Measurements from ENCODE around the gene TRIP6.

TRIP6 gene

GRCh38 chr7:100879685-100880261 is 12.6 kb downstream of the TRIP6 start:
- CTCF ChIA-PET: interaction anchor here (0.7 to 1.4 kb wide), 2 partner anchors 8 to 9 kb away, joined by 3 to 4 read pairs; no protein-coding TSS in a partner anchor
- Histone ChIP-seq H3K4me1 (ENCODE audit: control insufficient read depth, insufficient read depth, low read length) (no peaks in the 10 kb centered on the region), H3K27ac (ENCODE audit: extremely low read depth, low read depth, low read length) (no peak overlapping the region), H3K9me3 (ENCODE audit: control insufficient read depth, insufficient read depth, low read depth, low read length) (no peaks in the 10 kb centered on the region), H3K4me3 (ENCODE audit: low read depth, low read length) (no peak overlapping the region), H3K36me3 (ENCODE audit: control insufficient read depth in 2 of 2, insufficient read depth in 1 of 2, low read length in 2 of 2) (peaks cover 64 to 86% of the 10 kb centered on the region in 2 experiments)
- POLR2A ChIA-PET: interaction anchor here (8.1 kb wide), 1 partner anchor 8 kb away, joined by 198 read pairs; the partner anchor contains the start of gene UFSP1
- TF ChIP-seq, protein P1, sequence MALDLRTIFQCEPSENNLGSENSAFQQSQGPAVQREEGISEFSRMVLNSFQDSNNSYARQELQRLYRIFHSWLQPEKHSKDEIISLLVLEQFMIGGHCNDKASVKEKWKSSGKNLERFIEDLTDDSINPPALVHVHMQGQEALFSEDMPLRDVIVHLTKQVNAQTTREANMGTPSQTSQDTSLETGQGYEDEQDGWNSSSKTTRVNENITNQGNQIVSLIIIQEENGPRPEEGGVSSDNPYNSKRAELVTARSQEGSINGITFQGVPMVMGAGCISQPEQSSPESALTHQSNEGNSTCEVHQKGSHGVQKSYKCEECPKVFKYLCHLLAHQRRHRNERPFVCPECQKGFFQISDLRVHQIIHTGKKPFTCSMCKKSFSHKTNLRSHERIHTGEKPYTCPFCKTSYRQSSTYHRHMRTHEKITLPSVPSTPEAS (tag by site-specific recombination; IDR thresholded peaks at IDR 0.05): no peak
- TF ChIP-seq PATZ1 (tag by site-specific recombination; IDR thresholded peaks at IDR 0.05) (no peak), SP2 (tag by site-specific recombination; IDR thresholded peaks at IDR 0.05) (0 out of 2 replicates have a peak, but pooled peaks have one; percentile 28), ZNF548 (tag by site-specific recombination; IDR thresholded peaks at IDR 0.05) (no peak), ZNF704 (tag by site-specific recombination; IDR thresholded peaks at IDR 0.05) (no peak), ZNF341 (tag by site-specific recombination; IDR thresholded peaks at IDR 0.05; ENCODE audit: low read depth) (peak; percentile 40), SETDB1 (IDR thresholded peaks at IDR 0.05; ENCODE audit: insufficient read length, low read length) (no peak), ZNF513 (tag by site-specific recombination; IDR thresholded peaks at IDR 0.05) (peak; percentile 66; the same call in 1 of the 2 replicates), ZNF311 (tag by site-specific recombination; IDR thresholded peaks at IDR 0.05; ENCODE audit: borderline replicate concordance) (no peak), ZSCAN16 (tag by site-specific recombination; IDR thresholded peaks at IDR 0.05) (no peak), ZNF600 (tag by site-specific recombination; IDR thresholded peaks at IDR 0.05) (0 out of 2 replicates have a peak, but pooled peaks have one; percentile 25), ZNF621 (tag by site-specific recombination; IDR thresholded peaks at IDR 0.05) (no peak), ZNF157 (tag by site-specific recombination; IDR thresholded peaks at IDR 0.05) (no peak), ZNF837 (tag by site-specific recombination; IDR thresholded peaks at IDR 0.05) (no peak)

GRCh38 chr7:100880645-100881044 is 13.5 kb downstream of the TRIP6 start:
- TF ChIP-seq ZBTB17 (tag by site-specific recombination; IDR thresholded peaks at IDR 0.05) (no peak), ZNF529 (tag by site-specific recombination; IDR thresholded peaks at IDR 0.05; ENCODE audit: insufficient replicate concordance) (no peak), HOXC10 (CRISPR knock-in tag; IDR thresholded peaks at IDR 0.05) (no peak), ZNF24 (tag by site-specific recombination; IDR thresholded peaks at IDR 0.05) (no peak), ZBTB7A (tag by site-specific recombination; IDR thresholded peaks at IDR 0.05; ENCODE audit: low read depth) (no peak), ZNF202 (tag by site-specific recombination; IDR thresholded peaks at IDR 0.05; ENCODE audit: borderline replicate concordance) (no peak), ZNF416 (tag by site-specific recombination; IDR thresholded peaks at IDR 0.05) (no peak), ZNF175 (tag by site-specific recombination; IDR thresholded peaks at IDR 0.05) (no peak), ZFP69B (tag by site-specific recombination; IDR thresholded peaks at IDR 0.05) (no peak), ZNF433 (tag by site-specific recombination; IDR thresholded peaks at IDR 0.05; ENCODE audit: low read depth) (no peak)
- Histone ChIP-seq H3K4me1 (ENCODE audit: control insufficient read depth, insufficient read depth, low read length) (no peaks in the 10 kb centered on the region), H3K36me3 (ENCODE audit: control insufficient read depth in 2 of 2, insufficient read depth in 1 of 2, low read length in 2 of 2) (peaks cover 70 to 94% of the 10 kb centered on the region in 2 experiments), H3K27ac (ENCODE audit: extremely low read depth, low read depth, low read length) (no peak overlapping the region), H3K4me3 (ENCODE audit: low read depth, low read length) (no peak overlapping the region), H3K9me3 (ENCODE audit: control insufficient read depth, insufficient read depth, low read depth, low read length) (no peaks in the 10 kb centered on the region)
- POLR2A ChIA-PET: interaction anchor here (0.6 to 8.1 kb wide), 2 partner anchors 7 to 368 kb away, joined by 9 to 198 read pairs; partner anchors contain the start of gene UFSP1
- CTCF ChIA-PET: interaction anchor here (0.5 kb wide), 1 partner anchor 86 kb away, joined by 3 read pairs; no protein-coding TSS in a partner anchor
